GM21619 (cell line): ENCODE data around the gene PBOV1.

Experiments
- ATAC-seq: cut with Tn5 transposase; IDR thresholded peaks from one replicate; pipeline ENCODE4 v1.9.1; 2021; ENCODE audit not compliant: unreplicated experiment

Gene PBOV1

DNA sequence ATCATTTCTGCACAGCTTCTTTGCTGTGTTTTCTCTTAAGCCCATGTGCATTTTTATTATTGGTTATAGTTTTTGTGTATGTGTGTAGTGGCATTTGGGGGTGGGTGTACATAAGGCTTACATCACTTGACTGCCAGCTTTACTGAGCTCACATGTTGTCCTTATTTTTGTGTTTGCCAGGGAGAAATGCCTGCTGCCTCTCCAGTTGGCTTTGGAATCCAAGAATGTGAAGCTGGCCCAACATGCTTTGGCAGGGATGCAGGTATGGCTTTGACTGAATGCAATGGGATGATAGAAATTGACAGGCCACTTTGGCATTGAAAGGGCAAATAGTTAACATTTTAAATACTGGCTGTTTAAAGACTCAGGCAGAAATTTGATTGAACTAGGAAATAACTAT, 11.4 kb downstream of the PBOV1 start:
- ATAC-seq, result no peak

DNA sequence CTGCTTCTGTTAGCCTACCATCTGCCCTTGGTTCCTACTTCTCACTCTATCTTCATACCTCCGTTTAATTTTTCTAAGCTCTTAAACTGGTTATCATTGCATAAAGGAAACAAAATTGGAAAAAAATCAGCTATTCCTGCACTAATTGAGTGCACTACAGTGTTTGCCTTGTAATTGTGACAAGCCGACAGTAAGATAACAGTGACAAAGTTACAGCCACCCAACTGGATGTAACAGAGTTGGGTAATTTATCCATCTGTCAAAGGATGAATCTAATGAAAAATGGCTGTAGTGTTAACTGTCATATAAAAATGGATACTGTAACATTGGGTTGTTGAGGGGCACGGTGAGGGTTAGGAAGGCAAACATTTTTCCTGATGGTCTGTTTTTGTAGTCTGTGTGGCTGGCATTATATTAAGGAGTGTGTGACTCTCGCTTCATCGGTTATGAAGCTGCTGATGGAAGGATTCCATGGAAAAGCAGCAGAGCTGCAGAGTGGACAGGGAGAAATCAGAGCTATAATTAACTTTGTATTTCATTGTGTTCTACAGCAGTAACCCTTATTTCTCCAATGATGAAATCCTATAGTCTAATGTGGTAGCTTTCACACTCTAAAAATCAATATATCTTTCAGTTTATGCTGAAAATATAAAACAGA, 12.7 kb downstream of the PBOV1 start:
- ATAC-seq, result no peak

DNA sequence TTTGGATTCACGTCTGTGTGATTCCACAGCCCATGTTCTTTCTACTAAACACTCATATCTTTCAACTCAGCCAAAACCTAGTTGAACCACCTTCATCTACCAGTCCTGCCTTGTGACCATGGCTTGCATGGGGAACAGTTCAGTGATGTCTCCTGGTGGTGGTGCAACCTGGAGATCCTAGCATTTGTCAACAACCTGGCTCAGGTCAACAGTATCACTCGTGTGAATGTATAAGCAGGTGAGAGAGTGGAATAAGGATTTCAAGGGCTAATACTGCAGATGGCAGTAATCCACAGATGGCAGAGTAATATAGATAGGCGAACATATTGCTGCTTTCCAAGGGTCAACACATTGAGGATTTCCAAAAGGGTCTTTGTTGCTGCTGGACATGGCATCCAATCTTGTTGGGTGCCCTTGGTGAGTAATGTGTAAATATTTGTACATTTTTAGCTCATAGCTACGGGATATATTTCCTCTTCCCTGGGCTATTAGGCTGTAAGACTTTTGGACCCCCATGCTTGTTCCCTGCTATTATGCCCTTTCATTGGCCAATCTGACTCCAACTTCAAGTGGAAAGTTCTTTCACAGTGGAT, 13.4 kb downstream of the PBOV1 start:
- no peak for ATAC-seq

DNA sequence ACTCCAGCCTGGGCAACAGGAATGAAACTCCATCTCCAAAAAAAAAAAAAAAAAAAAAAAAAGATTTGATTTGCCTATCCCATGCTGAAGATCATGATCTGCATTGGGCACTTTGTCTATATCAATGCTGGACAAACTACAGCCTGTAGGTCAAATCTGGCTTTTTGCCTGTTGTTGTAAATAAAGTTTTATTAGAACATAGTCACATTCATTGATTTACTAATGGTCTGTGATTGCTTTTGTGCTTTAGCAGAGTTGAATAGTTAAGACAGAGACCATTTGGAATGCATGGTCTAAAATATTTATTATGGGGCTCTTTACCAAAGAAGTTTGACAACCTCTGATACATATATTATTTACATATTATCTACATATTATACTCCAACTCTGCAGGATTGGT, 14.0 kb downstream of the PBOV1 start:
- no peak for ATAC-seq

DNA sequence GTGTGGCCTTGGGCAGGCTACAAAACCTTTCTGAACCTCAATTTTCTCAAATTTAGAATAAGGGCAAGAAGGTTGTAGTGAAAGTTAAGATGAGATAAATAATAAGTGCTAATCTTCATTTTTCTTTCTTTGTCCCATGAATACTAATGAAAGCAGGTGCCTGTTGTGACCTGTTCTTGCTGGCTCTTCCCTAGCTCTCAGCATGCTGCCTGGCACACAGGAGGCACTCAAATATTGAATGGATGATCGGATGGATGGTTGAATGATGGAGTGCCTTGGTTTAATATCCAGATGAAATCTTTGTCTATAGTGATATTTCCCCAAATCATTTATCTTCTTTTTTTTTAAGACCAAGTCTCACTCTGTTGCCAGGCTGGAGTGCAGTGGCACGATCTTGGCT, 15.0 kb downstream of the PBOV1 start:
- no peak for ATAC-seq

DNA sequence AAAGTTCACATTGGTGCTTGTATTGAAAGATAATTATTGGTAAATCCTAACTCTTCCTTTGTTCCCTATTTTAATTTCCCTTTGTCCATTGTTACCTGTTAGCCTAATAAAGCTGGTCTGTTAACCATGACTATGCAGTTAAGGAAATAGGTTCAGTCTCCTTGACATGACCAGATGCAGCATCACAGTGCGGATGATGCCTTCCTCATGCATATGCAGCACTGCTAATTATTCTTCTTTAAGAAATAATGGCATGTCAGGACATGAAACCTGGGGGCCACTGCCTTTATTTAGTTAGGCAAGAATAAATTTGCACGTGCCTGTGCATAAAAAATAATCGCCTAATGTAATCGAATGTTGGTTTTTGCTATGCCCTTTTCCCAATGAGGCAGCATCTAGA, 16.5 kb downstream of the PBOV1 start:
- no peak for ATAC-seq

DNA sequence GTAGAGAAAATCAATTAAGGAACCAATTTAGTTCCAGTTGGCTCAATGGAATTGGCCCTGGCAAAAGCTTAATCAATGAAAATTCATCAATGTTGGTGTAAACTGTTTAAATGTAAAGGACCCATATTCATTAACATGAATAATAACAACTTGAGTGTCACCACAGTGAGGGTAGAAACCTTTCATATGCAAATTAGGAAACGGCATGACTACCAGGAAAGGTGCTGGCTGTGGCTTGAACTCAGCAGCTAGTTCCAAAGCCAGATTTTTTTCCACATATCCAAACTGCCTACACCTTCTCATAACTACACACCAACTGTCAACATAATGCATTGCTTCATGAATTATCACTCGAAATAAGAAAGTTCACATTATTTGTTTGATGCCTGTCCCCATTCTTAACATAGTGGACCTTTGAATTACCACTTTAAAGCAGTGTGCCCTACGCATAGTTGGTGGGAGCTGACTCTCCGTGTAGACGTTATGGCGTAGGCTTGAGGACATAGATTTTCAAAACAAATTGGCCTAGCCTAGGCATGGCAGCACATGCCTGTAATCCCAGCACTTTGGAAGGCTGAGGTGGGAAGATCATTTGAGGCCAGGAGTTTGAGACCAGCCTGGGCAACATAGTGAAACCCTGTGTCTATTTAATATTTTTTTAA, 19.7 kb downstream of the PBOV1 start:
- no peak for ATAC-seq

DNA sequence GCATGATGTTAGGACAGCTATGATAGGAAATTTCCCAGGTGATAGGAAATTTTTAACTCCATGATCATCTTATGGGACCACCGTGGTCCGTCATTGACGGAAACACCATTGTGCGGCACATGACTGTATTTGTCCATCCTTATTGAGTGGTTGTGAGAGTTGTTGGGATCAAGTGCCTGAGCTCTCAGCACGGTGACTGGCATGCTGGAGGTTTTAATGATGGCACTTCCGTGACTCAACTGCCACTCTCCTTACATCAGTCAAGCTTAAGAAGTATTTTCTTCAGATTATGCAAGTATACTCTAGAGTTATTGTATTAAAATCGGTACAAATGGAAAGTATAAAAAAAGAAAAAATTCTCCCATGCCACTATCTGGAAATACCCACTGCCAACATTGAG, 20.7 kb downstream of the PBOV1 start:
- no peak for ATAC-seq

DNA sequence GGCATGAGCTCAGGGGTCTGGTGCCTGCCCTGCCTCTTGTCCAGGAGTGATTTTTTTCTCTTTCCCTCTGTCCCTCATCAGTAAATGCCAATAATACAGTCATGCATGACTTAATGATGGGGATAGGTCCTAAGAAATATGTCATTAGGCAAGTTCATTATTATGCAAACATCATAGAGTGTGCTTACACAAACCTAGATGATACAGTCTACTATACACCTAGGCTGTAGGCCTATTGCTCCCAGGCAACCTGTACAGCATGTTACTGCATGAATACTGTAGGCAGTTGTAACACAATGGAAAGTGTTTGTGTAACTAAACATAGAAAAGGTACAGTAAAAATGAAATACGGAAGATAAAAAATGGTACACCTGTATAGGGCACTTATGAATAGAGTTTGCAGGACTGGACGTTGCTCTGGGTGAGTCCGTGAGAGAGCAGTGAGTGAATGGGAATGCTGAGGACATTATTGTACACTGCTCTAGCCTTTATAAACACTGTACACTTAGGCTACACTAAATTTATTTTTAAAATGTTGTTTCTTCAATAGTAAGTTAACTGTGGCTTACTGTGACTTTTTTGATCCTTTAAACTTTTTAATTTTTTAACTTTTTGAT, 22.1 kb downstream of the PBOV1 start:
- no peak for ATAC-seq

DNA sequence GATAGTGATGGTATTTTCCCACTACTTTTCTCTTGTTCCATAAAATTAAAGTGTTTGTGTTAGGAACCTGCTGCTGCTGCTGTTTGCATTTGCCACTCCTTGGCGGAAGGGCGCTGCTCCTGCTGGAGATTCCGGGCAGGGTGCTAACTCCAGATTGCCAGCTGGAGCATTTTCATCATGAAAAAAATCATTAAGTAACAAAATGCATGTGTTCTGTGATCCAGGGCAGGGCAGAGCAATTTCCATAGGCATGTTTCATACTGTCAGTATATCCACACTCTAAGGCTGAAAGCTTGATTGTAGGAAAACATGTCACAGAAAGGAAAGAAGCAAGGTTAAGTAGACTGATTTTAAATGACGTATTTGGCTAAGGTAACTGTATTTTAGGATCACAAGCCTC, 24.0 kb downstream of the PBOV1 start:
- no peak for ATAC-seq

DNA sequence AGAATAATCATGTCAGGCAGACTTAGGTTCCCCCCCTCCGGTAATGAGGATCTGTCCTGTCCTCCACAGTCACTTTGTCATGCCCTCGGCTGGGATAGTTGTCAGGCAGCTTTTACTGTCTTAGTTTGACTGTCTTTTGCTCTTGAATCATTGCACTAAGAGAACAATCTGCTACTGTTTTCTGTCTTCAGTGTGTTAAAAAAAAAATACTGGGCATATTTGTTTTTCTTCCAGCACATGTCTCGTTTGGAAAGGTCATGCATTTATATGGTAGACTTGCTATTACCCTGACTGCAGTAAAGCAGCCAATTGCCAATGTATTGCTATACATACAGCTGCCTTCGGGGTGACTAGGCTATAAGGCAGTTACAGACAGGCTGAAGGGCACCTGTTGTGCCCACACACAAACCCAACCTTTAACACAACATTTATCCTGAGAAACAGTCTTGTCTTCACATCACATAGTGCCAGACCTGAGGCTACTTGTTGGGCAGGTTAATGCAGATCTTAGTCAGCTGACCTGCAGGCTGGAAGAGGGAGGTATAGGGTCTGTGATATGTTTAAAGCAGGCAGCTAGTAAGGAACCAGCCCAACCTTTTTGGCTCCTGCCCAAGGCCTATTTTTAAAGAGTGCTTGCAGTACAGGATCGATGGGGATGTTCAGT, 29.9 kb downstream of the PBOV1 start:
- ATAC-seq, result no peak

DNA sequence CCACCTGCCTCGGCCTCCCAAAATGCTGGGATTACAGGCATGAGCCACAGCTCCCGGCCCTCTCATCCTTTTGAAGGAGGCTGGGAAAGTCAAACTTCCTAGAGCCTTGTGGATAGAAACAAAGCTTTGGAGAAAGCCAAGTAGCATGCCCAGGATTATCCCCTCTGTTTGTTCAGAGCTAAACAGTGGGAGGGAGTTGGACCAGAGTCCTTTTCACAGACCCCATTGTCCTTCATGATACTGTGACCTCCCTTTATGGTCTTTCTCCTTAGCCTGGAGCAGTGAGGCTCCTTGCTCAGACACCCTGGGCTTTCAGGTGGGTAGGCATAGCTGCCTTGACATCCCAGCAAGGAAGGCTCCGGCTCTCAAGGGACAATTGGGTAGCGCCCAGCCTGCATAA, 31.1 kb downstream of the PBOV1 start:
- no peak for ATAC-seq

DNA sequence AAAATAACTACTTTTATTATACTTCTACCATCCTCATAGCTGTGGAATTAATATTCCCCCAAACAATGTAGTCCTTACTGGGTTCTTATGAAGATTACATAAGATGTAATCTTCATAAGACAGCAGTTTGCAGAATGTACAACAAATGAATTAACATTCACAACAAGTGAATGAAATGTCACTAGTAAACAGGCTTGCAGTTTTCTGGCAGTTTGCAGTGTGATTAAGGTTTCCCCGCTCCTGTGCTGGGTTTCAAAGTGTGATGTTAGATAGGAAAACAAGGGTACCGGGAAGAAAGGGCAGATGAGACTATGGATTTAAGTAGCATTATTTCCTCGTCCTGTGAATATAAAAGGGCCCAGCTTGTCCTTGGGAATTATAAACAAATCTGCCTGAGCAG, 34.1 kb downstream of the PBOV1 start:
- ATAC-seq, result no peak

DNA sequence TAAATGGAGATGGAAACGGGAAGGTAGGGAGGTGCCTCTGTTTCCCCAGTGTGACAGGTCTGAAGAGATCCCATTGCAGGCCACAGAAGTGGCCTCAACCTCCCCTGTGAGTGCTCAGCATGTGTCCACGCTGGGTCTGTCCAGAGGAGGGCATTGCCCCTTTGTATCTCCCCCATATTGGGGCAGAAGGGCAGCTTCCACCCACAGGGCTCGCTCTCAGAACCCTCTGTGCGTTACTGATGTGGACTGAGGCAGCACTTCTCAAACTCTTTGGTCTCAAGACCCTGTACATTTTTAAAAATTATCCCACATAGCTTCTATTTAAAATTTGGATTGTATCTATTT, 34.5 kb downstream of the PBOV1 start:
- no peak for ATAC-seq

DNA sequence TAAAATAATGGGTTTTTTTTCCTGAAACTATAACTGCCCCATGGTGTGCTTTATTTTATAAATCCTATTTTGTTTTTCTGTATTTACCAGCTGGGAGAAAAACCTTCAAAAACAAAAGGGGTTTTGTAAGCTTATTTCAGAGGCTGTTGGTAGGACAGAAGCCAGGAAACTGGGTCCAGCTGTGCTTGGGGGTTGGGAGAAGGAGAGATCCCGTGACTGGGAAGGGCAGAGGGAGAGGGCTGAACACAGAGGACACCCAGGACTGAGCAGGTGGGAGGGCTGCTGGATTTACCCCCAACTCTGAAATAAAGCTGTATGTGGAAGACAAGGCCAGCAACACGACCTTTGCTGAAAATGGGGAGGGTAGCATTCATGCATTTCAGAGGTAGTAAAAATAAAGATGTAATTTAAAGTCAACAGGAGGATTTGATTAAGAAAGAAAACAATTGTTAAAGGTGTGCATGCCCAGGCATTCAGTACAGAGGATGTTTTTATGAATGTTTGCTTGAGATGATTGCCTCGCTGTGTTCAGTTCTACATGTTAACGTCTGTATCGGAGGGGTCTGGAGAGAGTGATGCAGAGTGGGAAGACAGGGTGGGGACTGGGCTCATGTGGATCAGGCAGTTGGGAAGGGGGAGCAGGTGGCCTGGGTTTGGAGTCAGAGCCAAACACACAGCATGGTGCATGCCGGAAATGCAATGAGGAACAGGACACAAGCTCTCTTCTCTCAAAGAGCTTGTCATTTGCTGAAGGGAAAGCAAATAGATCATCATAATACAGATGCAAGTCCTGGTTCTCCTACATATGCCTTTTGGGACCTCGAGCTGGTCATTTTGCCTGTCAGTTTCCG, 35.1 kb downstream of the PBOV1 start:
- ATAC-seq, result no peak

DNA sequence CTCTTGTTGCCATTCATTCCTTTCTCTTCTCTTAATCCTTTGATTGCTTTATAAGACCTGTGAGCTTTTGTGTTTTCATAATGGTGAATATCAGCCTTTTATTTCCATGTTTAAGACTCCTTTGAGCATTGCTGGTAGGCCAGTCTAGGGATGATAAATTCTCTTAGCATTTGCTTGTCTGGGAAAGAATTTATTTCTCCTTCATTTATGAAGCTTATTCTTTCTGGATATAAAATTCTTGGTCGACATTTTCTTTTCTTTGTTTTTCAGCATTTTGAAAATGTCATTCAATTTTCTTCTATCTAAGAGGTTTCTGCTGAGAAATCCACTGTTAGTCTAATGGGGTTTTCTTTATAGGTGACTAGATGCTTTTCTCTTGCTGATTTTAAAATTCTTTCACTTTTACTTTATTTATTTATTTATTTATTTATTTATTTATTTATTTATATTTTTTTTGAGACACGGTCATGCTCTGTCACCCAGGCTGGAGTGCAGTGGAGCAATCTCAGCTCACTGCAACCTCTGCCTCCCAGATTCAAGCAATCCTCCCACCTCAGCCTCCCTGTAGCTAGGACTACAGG, 41.5 kb downstream of the PBOV1 start:
- ATAC-seq, result no peak

DNA sequence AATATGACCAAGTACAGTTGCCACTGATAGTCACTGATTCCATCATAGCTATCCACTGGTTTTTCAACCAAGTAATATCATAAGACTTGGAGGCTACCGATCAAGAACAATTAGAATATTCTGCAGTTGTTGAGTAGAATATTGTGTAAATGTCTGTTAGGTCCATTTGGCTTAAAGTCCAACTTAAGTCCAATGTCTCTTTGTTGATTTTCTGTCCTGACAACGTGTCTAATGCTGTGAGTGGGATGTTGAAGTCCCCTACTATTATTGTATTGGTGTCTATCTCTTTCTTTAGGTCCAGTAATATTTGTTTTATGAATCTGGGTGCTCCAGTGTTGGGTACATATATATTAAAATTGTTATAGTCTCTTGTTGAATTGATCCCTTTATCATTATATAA, 42.7 kb downstream of the PBOV1 start:
- no peak for ATAC-seq
